Smooth muscle cell of the brain vasculature (primary cell): Measurements from ENCODE around the gene MIOS.
"Not testable (repeated sequence)": the region's sequence is repeated elsewhere in the genome, so short reads cannot be mapped to it uniquely, and the experiment has no call there.

Experiments used
- DNase-seq: peaks from one replicate; pipeline ENCODE4 v3.0.0-alpha.2; 2012; ENCODE audit warnings: low read depth, low spot score

Gene MIOS

DNA sequence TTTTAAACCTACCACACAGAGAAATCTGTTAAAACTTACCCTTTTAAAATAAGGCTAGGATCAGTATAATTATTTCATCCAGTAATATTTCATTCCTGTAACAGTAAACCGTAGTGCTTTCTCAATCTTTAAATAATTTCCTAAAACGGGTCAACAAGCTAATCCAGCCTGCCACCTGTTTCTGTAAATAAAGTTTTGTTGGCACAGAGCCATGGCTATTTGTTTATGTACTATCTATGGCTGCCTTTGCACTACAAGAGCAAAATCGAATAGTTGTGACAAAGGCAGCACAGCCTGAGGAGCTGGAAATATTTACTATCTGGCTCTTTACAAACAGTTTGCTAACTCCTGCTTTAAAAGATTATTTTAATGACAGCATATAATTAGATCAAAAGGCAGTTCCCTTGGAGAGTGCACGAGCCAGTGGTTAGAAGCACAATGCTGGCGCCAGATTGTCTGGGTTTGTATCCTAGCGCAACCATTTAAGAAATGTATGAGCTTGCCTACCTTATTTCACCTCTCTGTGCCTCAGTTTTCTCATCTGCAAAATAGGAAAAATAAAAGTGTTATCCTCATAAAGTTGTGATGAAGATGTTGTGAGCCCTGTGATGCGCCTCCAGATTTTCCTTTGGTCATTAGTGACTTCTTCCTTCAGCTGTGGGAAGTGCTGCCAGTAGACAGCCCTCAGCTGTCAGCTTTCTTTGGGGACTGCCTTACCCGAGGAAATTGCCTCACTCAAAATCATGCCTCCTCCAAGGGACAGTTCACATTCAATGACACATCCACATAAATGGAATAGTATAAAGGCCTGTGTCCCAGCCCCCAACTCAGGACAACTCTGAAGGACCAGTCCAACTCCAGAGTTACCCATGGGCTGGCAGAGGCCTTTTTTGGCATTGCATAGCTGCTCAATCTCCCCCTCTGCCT is 11.8 kb upstream of the MIOS start:
- DNase-seq = no peak

- no peak for DNase-seq
Observed at GRCh38 chr7:7556852-7557251, 9.8 kb upstream of the MIOS start.

- DNase-seq = no peak
Observed at GRCh38 chr7:7557252-7557651, 9.4 kb upstream of the MIOS start.

- DNase-seq = not testable (repeated sequence)
Observed at GRCh38 chr7:7561591-7561990, 5.1 kb upstream of the MIOS start.

DNA sequence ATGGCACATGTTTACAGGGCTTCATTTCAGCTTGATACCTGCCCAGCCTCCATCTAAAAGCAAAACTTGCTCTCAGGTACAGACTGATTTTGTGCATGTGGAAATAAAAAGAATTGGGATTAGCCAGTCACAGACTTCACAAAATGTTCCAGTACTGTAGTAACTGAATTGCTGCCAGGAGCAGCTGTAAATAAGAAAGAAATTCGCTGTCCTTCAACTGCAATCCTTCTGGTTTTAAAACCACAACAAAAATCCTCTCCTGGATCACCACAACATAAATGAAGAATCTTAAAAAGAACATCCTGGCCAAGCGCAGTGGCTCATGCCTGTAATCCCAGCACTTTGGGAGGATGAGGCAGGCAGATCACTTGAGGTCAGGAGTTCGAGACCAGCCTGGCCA is 3.9 kb upstream of the MIOS start:
- DNase-seq = no peak

DNA sequence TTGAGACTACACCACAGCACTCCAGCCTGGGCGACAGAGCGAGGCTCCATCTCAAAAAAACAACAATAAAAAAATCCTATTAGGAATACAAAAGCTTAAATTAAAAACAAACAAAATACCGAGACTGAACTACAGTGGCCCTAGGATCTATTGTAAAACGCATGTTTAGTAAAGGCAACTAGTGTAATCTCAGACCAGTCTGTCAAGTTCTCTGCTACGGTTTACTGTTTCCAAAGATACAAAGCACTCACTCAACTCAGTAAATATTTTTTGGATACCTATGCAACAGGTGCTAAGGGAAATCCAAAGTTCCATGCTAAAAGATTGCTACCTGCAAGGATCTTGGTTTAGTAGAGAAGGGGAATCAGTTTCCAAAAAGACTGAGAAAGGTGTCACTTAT is 3.4 kb upstream of the MIOS start:
- no peak for DNase-seq

DNA sequence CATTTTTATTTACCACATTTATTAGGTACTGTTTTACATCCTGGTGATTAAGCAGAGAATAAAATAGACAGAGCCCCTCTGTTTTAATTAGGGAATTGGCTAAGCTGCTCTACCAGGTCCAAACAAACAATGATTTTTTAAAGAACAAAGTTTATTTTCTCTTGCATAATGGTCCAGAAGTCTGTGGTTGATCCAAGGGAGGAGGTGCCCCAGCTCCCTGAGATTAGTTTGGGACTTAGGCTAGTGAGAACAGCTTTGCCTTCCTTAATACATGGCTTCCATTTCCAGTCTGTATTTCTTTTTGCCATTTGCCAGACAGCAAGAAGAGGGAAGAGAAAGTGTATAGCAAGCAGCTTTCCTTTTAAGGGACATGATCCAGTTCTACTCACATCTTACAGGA is 2.9 kb upstream of the MIOS start:
- no peak for DNase-seq

GRCh38 chr7:7564323-7564780 is 2.3 kb upstream of the MIOS start:
- DNase-seq = no peak

DNA sequence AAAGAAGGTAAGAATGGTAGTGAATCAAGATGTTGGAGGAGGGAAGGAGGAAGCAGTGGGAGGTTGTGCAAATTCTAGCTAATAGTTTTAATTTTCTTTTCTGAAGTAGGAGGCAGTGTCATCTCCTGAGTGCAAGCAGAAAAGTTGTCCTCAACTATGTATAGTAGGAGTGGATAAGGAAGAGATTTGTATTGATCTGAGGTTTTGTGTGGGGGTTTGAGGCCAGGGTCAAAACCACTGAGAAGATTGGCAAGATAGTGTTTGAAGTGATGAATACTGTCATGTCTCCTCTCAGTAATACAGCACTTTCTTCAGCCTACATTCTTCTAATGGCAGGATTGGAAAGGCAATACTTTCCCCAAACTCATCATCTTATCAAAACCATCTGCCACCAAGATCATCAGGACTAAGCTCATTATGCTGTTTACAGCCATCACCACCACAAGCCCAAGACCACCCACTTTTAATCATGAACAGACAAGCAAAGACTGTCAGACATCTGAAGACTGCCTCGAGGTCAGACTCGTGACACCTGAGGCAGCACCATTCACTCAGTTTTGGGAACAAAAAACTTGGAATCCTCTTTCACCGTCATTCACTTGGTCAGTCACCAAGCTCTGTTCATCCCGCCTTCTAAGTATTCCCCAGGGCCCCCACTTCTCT is 1.5 kb upstream of the MIOS start:
- DNase-seq = no peak

DNA sequence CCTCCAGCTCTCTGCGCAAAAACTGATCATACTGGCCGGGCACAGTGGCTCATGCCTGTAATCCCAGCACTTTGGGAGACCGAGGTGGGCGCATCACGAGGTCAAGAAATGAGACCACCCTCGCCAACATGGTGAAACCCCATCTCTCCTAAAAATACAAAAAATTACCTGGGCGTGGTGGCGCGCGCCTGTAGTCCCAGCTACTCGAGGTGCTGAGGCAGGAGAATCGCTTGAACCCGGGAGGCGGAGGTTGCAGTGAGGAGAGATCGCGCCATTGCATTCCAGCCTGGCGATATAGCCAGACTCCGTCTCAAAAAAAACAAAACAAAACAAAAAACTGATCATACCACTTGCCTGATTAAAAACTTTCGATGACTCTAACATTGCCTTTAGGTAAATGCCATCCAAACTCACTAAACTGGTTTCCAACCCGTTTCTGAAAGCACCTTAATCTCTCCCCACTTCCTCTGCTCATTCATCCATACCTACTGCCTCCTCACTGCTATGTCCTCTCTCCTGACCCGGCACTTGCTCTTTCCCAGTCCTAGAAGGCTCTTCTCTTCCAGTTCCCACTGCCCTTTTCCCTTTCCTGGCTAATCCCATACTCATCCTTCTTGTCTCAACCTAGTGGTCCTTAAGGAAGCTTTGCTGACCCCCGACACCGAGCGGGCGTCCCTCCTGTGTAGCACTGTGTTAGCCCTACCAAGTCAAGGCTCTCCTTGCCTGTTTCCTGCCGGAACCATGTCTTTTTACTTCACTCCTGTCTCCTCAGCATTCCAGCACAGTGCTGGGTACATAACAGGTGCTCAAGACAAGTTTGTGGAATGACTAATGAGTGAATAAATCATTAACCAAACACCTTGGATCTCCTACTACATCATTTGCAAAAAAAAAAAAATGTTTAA is 686 bp upstream of the MIOS start:
- DNase-seq = no peak

DNA sequence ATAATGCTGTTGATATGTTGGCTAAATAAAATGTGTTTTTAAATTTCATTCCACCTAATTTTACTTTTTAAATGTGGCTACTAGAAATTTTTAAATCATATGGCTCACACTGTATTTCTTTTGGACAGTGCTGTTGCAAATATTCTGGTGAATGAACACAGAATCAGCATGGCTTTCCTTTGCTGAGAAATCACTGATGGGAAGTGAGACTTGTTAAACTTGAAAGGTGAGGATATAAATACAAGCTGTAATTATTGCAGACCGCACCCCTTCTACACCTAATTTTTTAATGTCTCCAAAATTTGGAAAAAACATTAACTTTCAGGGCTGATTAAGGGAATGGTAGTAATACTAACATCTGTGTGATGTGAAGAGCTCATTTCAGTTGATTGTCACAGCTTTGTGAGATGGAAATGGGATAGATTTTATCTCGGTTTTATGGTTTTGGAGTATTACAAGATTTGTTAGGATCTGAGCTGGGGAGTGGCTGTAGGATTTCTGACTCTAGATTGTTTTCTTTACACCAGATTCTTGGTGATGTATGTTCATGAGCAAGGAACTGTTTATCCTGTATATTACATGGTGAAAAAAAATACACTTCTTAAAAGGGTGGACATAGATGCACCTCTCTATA is 1.3 kb downstream of the MIOS start:
- DNase-seq = no peak

GRCh38 chr7:7568553-7568952 is 1.9 kb downstream of the MIOS start:
- DNase-seq = no peak

GRCh38 chr7:7569081-7569527 is 2.4 kb downstream of the MIOS start:
- no peak for DNase-seq

GRCh38 chr7:7569615-7570014 is 2.9 kb downstream of the MIOS start:
- DNase-seq = no peak

DNA sequence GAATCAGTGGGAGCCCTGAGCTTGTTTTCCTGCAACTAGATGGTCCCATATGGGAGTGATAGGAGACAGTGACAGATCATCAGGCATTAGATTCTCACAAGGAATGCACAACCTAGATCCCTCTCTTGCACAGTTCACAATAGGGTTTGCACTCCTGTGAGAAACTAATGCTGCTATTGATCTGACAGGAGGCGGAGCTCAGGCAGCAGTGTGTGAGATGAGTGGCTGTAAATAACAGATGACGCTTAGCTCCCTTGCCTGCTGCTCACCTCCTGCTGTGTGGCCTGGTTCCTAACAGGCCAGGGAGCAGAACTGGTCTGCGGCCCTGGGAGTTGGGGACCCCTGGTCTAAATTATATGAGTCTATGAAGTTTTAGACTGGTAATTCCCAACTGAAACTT is 3.9 kb downstream of the MIOS start:
- no peak for DNase-seq

- no peak for DNase-seq
Observed at GRCh38 chr7:7573701-7574100, 7.0 kb downstream of the MIOS start.

- no peak for DNase-seq
Observed at GRCh38 chr7:7576344-7576743, 9.7 kb downstream of the MIOS start.

DNA sequence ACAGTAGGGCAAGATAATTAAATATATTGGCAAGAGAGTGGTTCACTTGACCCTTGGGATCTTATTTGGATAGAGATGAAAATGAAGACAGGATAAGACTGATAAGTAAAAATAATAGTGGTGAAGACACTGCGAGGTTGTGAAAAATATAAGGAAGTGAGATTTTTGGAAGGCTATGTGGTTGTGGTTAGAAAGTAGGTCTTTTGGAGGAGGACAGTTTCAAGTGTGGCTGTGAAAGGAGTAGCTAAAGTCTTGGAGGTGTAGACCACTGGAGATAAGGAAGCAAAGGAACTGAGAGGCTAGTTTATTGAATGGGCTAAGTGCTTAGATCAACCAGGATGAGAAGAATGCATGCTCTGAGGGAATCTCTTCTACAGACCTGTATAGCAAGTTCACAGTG is 11.2 kb downstream of the MIOS start:
- no peak for DNase-seq

DNA sequence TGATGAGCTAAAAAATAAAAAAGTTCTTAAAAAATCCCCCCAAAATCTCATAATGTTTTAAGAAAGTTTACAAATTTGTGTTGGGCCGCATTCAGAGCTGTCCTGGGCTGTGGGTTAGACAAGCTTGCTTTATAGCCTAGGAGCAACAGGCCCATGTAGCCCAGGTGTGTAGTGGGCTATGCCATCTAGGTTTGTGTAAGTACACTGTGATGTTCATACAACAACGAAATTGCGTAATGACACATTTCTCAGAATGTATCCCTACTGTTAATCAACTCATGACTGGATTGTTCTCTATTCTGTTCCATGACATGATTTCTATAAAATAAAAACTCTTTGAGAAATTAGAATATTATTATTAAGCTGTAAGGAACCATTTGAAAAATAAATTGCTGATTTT is 13.0 kb downstream of the MIOS start:
- DNase-seq = no peak

DNA sequence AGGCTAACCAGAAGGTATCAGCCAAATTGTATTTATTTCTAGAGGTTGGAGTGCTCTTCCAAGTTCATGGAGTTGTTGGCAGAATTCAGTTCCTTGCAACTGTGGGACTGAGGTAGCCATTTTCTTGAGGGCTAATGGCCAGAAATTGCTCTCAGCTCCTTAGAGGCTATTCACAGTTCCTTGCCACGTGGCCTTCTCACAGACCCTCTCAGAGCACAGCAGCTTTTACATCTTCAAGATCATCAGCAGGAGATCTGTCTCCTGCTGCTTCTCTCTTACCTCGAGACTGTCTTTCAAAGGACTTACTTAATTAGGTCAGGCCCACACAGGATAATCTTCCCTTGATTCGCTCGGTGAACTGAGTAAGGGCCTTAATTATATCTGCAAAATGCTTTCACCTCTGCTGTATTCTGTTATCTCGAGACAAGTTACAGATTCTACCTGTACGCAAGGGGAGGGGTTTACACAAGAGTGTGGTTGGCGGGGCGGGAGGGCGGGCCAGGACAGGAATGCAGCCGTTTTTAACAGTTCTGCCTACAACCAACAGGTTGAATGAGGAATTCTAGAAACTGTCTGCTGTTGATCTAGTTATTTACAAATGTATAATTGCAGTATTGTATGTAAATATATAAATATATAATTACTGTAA is 15.0 kb downstream of the MIOS start:
- DNase-seq = no peak

DNA sequence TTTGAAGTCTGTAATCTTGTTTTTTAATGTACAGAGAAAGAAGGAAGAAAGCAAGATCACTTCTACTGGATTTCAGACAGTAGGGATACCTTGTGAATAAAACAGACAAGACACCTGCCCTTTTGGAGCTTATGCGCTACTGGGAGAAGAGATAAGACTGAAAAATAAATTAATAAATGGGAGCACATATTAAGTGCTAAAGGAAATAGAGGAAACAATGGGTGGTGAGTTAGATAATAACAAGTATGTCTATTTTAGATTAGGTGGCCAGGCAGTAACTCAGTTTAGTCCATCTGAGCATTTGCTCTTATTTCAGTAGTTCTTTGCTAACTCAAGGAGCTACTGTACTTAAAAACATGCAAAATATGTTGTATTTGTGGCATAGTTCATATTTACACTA is 15.9 kb downstream of the MIOS start:
- no peak for DNase-seq
